Kidney (tissue), 14 donors: Measurements from ENCODE around the gene BORA. TPM values are rescaled to one million over a fixed set of nuclear protein-coding genes. Genes with fewer than 3 reads are reported as not detected.
"Not testable (repeated sequence)": the region's sequence is repeated elsewhere in the genome, so short reads cannot be mapped to it uniquely, and the experiment has no call there.

Experiments
- DNase-seq, 5 donors: peaks; one replicate each; pipeline ENCODE4 v3.0.0-alpha.2; 2013 to 2020
- FAIRE-seq: peaks from 2 replicates; lab custom pipeline; 2012; peaks lifted over from hg19 to GRCh38; lab: Jason Lieb, UNC
- H3K27ac ChIP-seq, 2 donors: one replicate each; pipeline ENCODE4 v1.7.0; 2013; ENCODE audit warnings: low read depth in 2 of 2, low read length in 2 of 2, inconsistent platforms in 1 of 2
- H3K27me3 ChIP-seq: one replicate; pipeline ENCODE4 v1.7.1; 2013; ENCODE audit warnings: low read length, inconsistent platforms; ENCODE audit not compliant: control insufficient read depth, insufficient read depth
- H3K36me3 ChIP-seq, 3 donors: one replicate each; pipeline versions ENCODE4 v1.7.0 to v1.7.1; 2013; ENCODE audit warnings: low read length in 3 of 3, control low read depth in 1 of 3, inconsistent platforms in 1 of 3; ENCODE audit not compliant: insufficient read depth in 3 of 3, control insufficient read depth in 2 of 3
- H3K4me1 ChIP-seq, 3 donors: one replicate each; pipeline versions ENCODE4 v1.7.0 to v1.7.1; 2013; ENCODE audit warnings: low read length in 3 of 3, inconsistent platforms in 1 of 3, low read depth in 1 of 3; ENCODE audit not compliant: control insufficient read depth in 2 of 3, insufficient read depth in 2 of 3
- H3K4me3 ChIP-seq, 3 donors: one replicate each; pipeline versions ENCODE4 v1.7.0 to v1.8.1; 2013; ENCODE audit warnings: low read length in 3 of 3, control low read depth in 1 of 3, inconsistent platforms in 1 of 3
- H3K9ac ChIP-seq, 3 donors: one replicate each; pipeline versions ENCODE4 v1.7.0 to v1.7.1; 2013; ENCODE audit warnings: low read length in 3 of 3, control low read depth in 1 of 3, inconsistent platforms in 1 of 3
- H3K9me3 ChIP-seq, 3 donors: one replicate each; pipeline versions ENCODE4 v1.7.0 to v1.7.1; 2013; ENCODE audit warnings: low read length in 3 of 3, control low read depth in 1 of 3, inconsistent platforms in 1 of 3; ENCODE audit not compliant: control insufficient read depth in 2 of 3, insufficient read depth in 1 of 3
- CTCF ChIP-seq: IDR thresholded peaks from 3 replicates; pipeline ENCODE4 v1.5.1; 2012; ENCODE audit warnings: mild to moderate bottlenecking, moderate library complexity, borderline replicate concordance; ENCODE audit not compliant: insufficient read depth; ENCODE audit errors: extremely low read depth
- intact Hi-C: fragments of 100-400 bp; cut with DNase I; formaldehyde crosslinking; loops from one replicate; pipeline ENCODE4 v1.11.1; 2022
- polyA plus RNA-seq: library from polyadenylated mRNA; stranded (reverse); fragments of 350-450 nt; fragmentation: Illumina TruSeq; extraction: RNeasy Lipid Tissue Mini Kit (QIAGEN cat#74804); gene quantifications from one replicate; pipeline ENCODE4 v1.2.3, GENCODE V29; 2014; ENCODE audit warnings: low read depth, low replicate concordance; ENCODE audit not compliant: insufficient read depth
- total RNA-seq: library from RNA; stranded (reverse); fragmentation: NEBNext Ultra II Directional; extraction: Animal tissue kit (Norgen Biotek cat#: 25700); gene quantifications from one replicate; pipeline ENCODE4 v1.2.1, GENCODE V29; 2021
- donor health status: control.
- donor health status: control.
- donor health status: control.
- donor health status: control.
- donor health status: control.
- donor health status: DM: yes; HTN: yes; CAD: no.
- donor health status: Normal renal cell carcinoma (clear cell type).

The BORA gene
- total and polyA plus RNA-seq, 2 donors from 2014 or later, result 1.0 to 3.4 TPM

- H3K9ac ChIP-seq, result peak within 1 kb of the TSS; percentile 88 to 97 (median 88)
- peaks cover 2 to 16% (median 12%) of the 10 kb centered on the region in 3 donors for H3K36me3 ChIP-seq
- FAIRE-seq (peak; percentile 98), DNase-seq (peak; percentile 97 to 99 (median 99))
- peaks cover 0 to 10% (median 4%) of the 10 kb centered on the region in 3 donors for H3K4me1 ChIP-seq
- peak within 1 kb of the TSS; percentile 99 to 100 (median 100) for H3K4me3 ChIP-seq
- intact Hi-C loops, result no loop called here
- no peaks in the 10 kb centered on the region for H3K9me3 ChIP-seq
- TF ChIP-seq CTCF, result no peak
- peak within 1 kb of the TSS; percentile 79 for H3K27ac ChIP-seq
- no peaks in the 10 kb centered on the region for H3K27me3 ChIP-seq
These were observed 54.0 kb downstream of the BORA start, which contains the start of the genes DIS3 and PIBF1 for GRCh38 chr13:72781451-72782439. DIS3 (minus strand) TSS chr13:72781900; CDS start chr13:72781832, 68 bp downstream. PIBF1 (plus strand) TSS chr13:72782133; CDS start chr13:72783470, 1,337 bp downstream.

- FAIRE-seq, result no peak
- peak in 3 of 5 donors; percentile 9 to 46 (median 30) for DNase-seq
These were observed 55.0 kb downstream of the BORA start for GRCh38 chr13:72782717-72783116.

GRCh38 chr13:72784679-72785078 lies 57.0 kb downstream of the BORA start:
- H3K4me1 ChIP-seq, intact Hi-C loops, DNase-seq, H3K27me3 ChIP-seq, H3K9ac ChIP-seq, FAIRE-seq, H3K9me3 ChIP-seq, H3K27ac ChIP-seq, H3K4me3 ChIP-seq, H3K36me3 ChIP-seq: not testable (repeated sequence)

More at GRCh38 chr13:72782717-72783116, 55.0 kb downstream of the BORA start:
- peak overlapping the region; percentile 99 to 100 (median 100) for H3K4me3 ChIP-seq
- intact Hi-C loops, result no loop called here
- H3K9me3 ChIP-seq, result no peaks in the 10 kb centered on the region
- peaks cover 0 to 6% (median 5%) of the 10 kb centered on the region in 3 donors for H3K36me3 ChIP-seq
- H3K27me3 ChIP-seq, result no peaks in the 10 kb centered on the region
- peaks cover 0 to 10% (median 4%) of the 10 kb centered on the region in 3 donors for H3K4me1 ChIP-seq
- H3K9ac ChIP-seq, result peak overlapping the region; percentile 87 to 97 (median 88)
- H3K27ac ChIP-seq, result no peak overlapping the region
- no peak for TF ChIP-seq CTCF

GRCh38 chr13:72788831-72789230 lies 61.1 kb downstream of the BORA start:
- TF ChIP-seq CTCF, result no peak
- Histone ChIP-seq H3K27me3 (no peaks in the 10 kb centered on the region), H3K4me3 (no peak overlapping the region), H3K4me1 (no peaks in the 10 kb centered on the region), H3K9ac (no peak overlapping the region), H3K27ac (no peak overlapping the region), H3K36me3 (peaks cover 3 to 10% (median 8%) of the 10 kb centered on the region in 3 donors), H3K9me3 (no peaks in the 10 kb centered on the region)
- no peak for FAIRE-seq
- no peak for DNase-seq
- intact Hi-C loops, result no loop called here
